HFFc6 (cell line): ENCODE results near the gene SPIRE2. TPM values are rescaled to one million over a fixed set of nuclear protein-coding genes. Genes with fewer than 3 reads are reported as not detected.
"Not testable (repeated sequence)": the region's sequence is repeated elsewhere in the genome, so short reads cannot be mapped to it uniquely, and the experiment has no call there.

Experiments
- DNase-seq: peaks from one replicate; pipeline ENCODE4 v3.0.0-alpha.2; 2018
- H3K27ac Mint-ChIP-seq: 2 replicates; pipeline ENCODE4 v1.8.0; 2020; ENCODE audit warnings: mild to moderate bottlenecking, mixed read lengths
- H3K27me3 Mint-ChIP-seq: 2 replicates; pipeline ENCODE4 v1.8.0; 2021; ENCODE audit warnings: mild to moderate bottlenecking, moderate library complexity, mixed read lengths; ENCODE audit not compliant: insufficient read depth
- H3K36me3 Mint-ChIP-seq: 2 replicates; pipeline ENCODE4 v1.8.0; 2021; ENCODE audit warnings: low read depth, mixed read lengths
- H3K4me1 Mint-ChIP-seq: 2 replicates; pipeline ENCODE4 v1.8.0; 2020; ENCODE audit warnings: low read depth, mixed read lengths
- H3K4me3 Mint-ChIP-seq: 2 replicates; pipeline ENCODE4 v1.8.0; 2020; ENCODE audit warnings: mild to moderate bottlenecking, moderate library complexity, mixed read lengths
- H3K9me3 Mint-ChIP-seq: 2 replicates; pipeline ENCODE4 v1.8.0; 2020; ENCODE audit warnings: mild to moderate bottlenecking, mixed read lengths
- total RNA-seq, 6 experiments: library from RNA; stranded (reverse); fragmentation: NEBNext Ultra II Directional; extraction: Animal tissue kit (Norgen Biotek cat#: 25700); gene quantifications; 2 replicates in 1 of 6; 3 replicates in 5 of 6; pipeline ENCODE4 v1.2.3, GENCODE V29; 2021
- TF ChIP-seq, protein P1 (sequence below): fragments of 200-600 bp; sonication (generic); IDR thresholded peaks from 2 replicates; pipeline ENCODE4 v1.5.0; 2021; ENCODE audit warnings: antibody characterized with exemption, mild to moderate bottlenecking

SPIRE2 gene
- total RNA-seq, 6 experiments from 2014 or later = 1.5 to 2.5 (median 1.9) TPM

DNA sequence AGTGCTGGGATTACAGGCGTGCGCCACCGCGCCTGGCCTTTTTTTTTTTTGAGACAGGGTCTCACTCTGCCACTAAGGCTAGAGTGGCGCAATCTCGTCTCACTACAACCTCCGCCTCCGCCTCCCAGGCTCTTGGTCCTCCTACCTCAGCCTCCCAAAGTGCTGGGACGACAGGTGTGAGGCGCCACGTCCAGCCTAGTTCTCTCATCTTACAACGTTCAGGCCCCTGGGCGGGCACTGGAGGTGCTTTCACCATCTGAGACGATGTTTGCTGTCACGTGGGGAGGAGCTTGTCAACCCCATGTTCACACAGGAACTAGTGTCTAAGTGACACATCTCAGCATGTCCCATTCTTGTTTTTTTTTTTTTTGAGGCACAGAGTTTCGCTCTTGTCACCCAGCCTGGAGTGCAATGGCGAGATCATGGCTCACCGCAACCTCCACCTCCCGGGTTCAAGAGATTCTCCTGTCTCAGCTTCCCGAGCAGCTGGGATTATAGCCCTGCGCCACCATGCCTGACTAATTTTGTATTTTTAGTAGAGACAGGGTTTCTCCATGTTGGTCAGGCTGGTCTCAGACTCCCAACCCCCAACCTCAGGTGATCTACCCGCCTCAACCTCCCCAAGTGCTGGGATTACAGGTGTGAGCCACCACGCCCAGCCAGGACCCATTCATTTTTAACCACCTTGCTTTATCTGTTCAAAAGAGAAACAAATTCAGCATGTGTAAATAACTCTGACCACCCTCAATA is 6.7 kb upstream of the SPIRE2 start:
- Mint-ChIP-seq H3K27ac (no peak overlapping the region), H3K36me3 (peaks cover 4% of the 10 kb centered on the region; the same call in 1 of the 2 replicates), H3K4me1 (peaks cover 8% of the 10 kb centered on the region; the same call in 1 of the 2 replicates), H3K27me3 (no peaks in the 10 kb centered on the region), H3K4me3 (no peak overlapping the region), H3K9me3 (no peaks in the 10 kb centered on the region; the same call in 1 of the 2 replicates)
- TF ChIP-seq, protein P1, sequence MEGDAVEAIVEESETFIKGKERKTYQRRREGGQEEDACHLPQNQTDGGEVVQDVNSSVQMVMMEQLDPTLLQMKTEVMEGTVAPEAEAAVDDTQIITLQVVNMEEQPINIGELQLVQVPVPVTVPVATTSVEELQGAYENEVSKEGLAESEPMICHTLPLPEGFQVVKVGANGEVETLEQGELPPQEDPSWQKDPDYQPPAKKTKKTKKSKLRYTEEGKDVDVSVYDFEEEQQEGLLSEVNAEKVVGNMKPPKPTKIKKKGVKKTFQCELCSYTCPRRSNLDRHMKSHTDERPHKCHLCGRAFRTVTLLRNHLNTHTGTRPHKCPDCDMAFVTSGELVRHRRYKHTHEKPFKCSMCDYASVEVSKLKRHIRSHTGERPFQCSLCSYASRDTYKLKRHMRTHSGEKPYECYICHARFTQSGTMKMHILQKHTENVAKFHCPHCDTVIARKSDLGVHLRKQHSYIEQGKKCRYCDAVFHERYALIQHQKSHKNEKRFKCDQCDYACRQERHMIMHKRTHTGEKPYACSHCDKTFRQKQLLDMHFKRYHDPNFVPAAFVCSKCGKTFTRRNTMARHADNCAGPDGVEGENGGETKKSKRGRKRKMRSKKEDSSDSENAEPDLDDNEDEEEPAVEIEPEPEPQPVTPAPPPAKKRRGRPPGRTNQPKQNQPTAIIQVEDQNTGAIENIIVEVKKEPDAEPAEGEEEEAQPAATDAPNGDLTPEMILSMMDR = no peak
- DNase-seq = no peak

DNA sequence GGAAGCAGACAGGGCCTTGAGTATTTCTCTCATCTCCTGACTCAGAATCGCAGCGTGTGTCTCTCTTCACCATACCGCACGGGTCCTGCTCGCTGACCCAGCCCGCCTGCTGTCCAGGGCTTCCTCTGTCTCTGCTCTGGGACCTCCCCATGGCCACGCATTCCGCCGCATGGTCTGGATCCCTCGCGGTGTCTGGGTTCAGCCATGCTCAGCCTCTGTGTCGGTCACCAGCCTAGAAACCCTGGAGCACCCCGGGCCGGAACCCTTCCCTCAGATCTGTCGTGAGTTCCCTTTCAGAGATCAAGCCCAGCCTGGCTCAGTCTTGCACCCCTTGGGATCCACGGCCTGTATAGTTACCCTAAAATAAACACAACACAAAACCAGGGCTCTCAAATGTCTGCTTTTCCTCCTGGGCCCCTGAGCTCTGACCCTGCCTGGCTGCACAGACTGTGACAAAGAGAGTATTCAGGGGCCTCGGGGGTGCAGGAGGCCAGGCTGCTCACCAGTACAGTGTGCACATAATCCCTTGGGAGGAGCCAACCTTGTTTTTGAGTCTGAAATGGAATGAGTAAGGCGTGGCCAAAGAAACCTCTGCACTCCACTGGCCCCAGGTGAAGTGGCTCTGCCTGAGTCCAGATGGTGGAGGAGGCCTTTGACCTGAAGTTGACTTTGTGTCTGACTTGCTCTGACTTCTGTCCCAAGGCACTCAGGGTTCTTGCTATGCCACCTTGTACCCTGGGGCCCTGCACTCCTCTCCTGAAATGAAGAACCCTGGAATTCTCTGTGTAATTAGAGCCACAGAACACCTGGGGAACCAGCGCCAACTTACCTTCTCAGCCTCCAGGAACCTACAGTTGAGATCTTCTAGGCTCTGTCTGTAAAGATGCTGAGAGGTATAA is 5.8 kb upstream of the SPIRE2 start:
- H3K9me3 Mint-ChIP-seq = no peaks in the 10 kb centered on the region; the same call in 1 of the 2 replicates
- H3K27me3 Mint-ChIP-seq = no peaks in the 10 kb centered on the region
- H3K36me3 Mint-ChIP-seq = peaks cover 4% of the 10 kb centered on the region; the same call in 1 of the 2 replicates
- H3K27ac Mint-ChIP-seq = no peak overlapping the region
- TF ChIP-seq, protein P1 = no peak
- H3K4me3 Mint-ChIP-seq = no peak overlapping the region
- no peak for DNase-seq
- peaks cover 12% of the 10 kb centered on the region for H3K4me1 Mint-ChIP-seq

DNA sequence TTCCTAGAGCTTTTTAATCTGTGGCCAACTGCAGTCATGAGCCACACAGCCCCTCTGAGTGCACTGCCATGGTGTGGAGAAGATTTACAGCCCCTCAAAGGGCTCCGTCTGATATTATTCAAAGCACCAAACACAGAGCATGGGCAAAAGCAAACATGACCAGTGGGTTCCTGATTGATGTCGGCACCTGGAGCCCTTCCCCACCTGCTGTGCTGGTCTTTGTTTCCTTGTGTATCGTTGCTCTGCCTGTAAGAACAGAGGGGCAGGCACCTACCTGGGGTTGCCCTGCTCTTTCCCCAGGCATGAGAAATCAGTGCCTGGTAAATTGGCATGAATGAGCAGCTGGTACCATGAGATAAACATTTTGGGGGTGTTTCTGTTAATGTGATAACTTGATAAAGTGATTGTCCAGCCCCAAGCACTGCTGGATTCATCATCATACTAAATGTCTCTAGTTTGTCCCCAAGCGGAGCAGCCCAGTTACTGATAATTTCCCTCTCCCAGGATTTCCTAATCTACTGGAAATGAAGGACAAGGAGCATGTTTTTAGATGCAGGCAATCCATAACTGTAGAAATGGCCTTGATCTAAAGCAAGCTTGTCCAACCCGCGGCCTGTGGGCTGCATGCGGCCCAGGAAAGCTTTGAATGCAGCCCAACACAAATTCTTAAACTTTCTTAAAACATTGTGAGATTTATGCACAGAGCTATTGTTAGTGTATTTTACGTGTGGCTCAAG is 5.0 kb upstream of the SPIRE2 start:
- DNase-seq = no peak
- TF ChIP-seq, protein P1 = no peak
- H3K4me1 Mint-ChIP-seq = peaks cover 8% of the 10 kb centered on the region
- H3K36me3 Mint-ChIP-seq = no peaks in the 10 kb centered on the region
- no peak overlapping the region for H3K27ac Mint-ChIP-seq
- H3K9me3 Mint-ChIP-seq = no peaks in the 10 kb centered on the region
- no peak overlapping the region for H3K4me3 Mint-ChIP-seq
- no peaks in the 10 kb centered on the region for H3K27me3 Mint-ChIP-seq

DNA sequence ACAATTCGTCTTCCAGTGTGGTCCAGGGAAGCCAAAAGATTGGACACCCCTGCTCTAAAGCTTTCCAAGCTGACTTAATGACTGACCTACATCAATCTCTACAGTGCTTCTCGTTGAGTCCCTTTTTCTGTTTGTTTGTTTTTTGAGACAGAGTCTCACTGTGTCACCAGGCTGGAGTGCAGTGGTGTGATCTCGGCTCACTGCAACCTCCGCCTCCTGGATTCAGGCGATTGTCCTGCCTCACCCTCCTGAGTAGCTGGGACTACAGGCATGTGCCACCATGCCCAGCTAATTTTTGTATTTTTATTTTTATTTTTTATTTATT is 4.5 kb upstream of the SPIRE2 start:
- not testable (repeated sequence) for H3K27me3 Mint-ChIP-seq, H3K9me3 Mint-ChIP-seq, H3K27ac Mint-ChIP-seq, H3K4me3 Mint-ChIP-seq, DNase-seq, H3K36me3 Mint-ChIP-seq, H3K4me1 Mint-ChIP-seq

DNA sequence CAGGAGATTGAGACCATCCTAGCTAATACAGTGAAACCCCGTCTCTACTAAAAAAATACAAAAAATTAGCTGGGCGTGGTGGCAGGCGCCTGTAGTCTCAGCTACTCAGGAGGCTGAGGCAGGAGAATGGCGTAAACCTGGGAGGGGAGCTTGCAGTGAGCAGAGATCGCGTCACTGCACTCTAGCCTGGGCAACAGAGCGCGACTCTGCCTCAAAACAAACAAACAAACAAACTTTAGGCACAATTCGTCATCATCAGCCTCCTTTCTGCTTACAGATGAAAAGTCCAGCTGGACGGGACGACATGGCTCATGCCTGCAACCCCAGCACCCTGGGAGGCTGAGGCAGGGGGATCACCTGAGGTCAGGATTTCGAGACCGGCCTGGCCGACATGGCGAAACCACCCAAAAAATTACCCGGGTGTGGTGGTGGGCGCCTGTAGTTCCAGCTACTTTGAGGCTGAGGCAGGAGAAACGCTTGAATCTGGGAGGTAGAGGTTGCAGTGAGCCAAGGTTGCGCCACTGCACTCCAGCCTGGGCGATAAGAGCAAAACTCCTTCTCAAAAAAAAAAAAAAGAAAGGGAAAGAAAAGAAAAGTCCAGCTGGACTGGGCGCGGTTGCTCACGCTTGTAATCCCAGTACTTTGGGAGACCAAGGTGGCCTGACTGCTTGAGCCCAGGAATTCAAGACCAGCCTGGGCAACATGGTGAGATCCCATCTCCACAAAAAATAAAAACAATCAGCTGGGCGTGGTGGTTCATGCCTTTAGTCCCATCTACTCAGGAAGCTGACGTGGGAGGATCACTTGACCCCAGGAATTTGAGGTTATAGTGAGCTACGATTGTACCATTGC is 1.5 kb upstream of the SPIRE2 start:
- H3K4me1 Mint-ChIP-seq = peaks cover 13% of the 10 kb centered on the region
- no peak for DNase-seq
- H3K4me3 Mint-ChIP-seq = no peak overlapping the region
- H3K9me3 Mint-ChIP-seq = no peaks in the 10 kb centered on the region
- peak overlapping the region; percentile 89 for H3K27ac Mint-ChIP-seq
- TF ChIP-seq, protein P1 = no peak
- H3K36me3 Mint-ChIP-seq = no peaks in the 10 kb centered on the region
- H3K27me3 Mint-ChIP-seq = peaks cover 2% of the 10 kb centered on the region
